Fibroblast of lung (primary cell): Measurements from ENCODE around the gene RGS14. TPM values are rescaled to one million over a fixed set of nuclear protein-coding genes. Genes with fewer than 3 reads are reported as not detected.
A peak's percentile ranks its signal among the peaks of the same experiment; 100 is the strongest.

Source experiments
- DNase-seq, 2 donors: peaks; one replicate each; pipeline versions ENCODE4 v3.0.0 to v3.0.0-alpha.2; 2010; ENCODE audit warnings: low read depth in 2 of 2
- H2AFZ ChIP-seq: 2 replicates; pipeline ENCODE4 v1.5.1; 2012; ENCODE audit warnings: low read length, control low read depth, inconsistent platforms
- H3K27ac ChIP-seq: 2 replicates; pipeline ENCODE4 v1.5.1; 2011; ENCODE audit warnings: low read length, control low read depth; ENCODE audit not compliant: insufficient read depth
- H3K27me3 ChIP-seq: 2 replicates; pipeline ENCODE4 v1.5.1; 2011; ENCODE audit warnings: mild to moderate bottlenecking, low read length; ENCODE audit not compliant: control insufficient read depth, insufficient read depth
- H3K36me3 ChIP-seq: 2 replicates; pipeline ENCODE4 v1.5.1; 2011; ENCODE audit warnings: low read length; ENCODE audit not compliant: control insufficient read depth, insufficient read depth
- H3K4me1 ChIP-seq: 2 replicates; pipeline ENCODE4 v1.5.1; 2011; ENCODE audit warnings: low read length; ENCODE audit not compliant: control insufficient read depth, insufficient read depth; ENCODE audit errors: extremely low read depth
- H3K4me2 ChIP-seq: 2 replicates; pipeline ENCODE4 v1.5.1; 2011; ENCODE audit warnings: low read length, control low read depth; ENCODE audit not compliant: insufficient read depth; ENCODE audit errors: extremely low read depth
- H3K4me3 ChIP-seq, 4 experiments: fragments of 200-600 bp in 1 of 4; sonication (generic) in 1 of 4; replicated peaks in 1 of 4; 2 replicates each; pipeline ENCODE4 v1.5.1; 2011 to 2016; ENCODE audit warnings: low read length in 4 of 4, low read depth in 3 of 4, mild to moderate bottlenecking in 3 of 4, control low read depth in 2 of 4, inconsistent platforms in 1 of 4, mixed read lengths in 1 of 4; ENCODE audit not compliant: insufficient read depth in 1 of 4; ENCODE audit errors: control extremely low read depth in 1 of 4
- H3K79me2 ChIP-seq: 2 replicates; pipeline ENCODE4 v1.5.1; 2012; ENCODE audit warnings: mild to moderate bottlenecking, low read length, inconsistent platforms; ENCODE audit not compliant: control insufficient read depth, insufficient read depth
- H3K9ac ChIP-seq: 2 replicates; pipeline ENCODE4 v1.5.1; 2011; ENCODE audit warnings: mild to moderate bottlenecking, low read length, control low read depth; ENCODE audit not compliant: insufficient read depth
- H3K9me3 ChIP-seq: 2 replicates; pipeline ENCODE4 v1.5.1; 2012; ENCODE audit warnings: low read depth, low read length; ENCODE audit not compliant: control insufficient read depth, insufficient read depth
- H4K20me1 ChIP-seq: 2 replicates; pipeline ENCODE4 v1.5.1; 2011; ENCODE audit warnings: low read length; ENCODE audit not compliant: control insufficient read depth, insufficient read depth; ENCODE audit errors: extremely low read depth
- CTCF ChIP-seq, 2 donors: IDR thresholded peaks in 1 of 2; conservative IDR thresholded peaks in 1 of 2; 1 replicate in 1 of 2; 2 replicates in 1 of 2; pipeline ENCODE4 v1.5.1; 2011 to 2012; ENCODE audit warnings: low read length in 2 of 2, control low read depth in 1 of 2, inconsistent platforms in 1 of 2, low read depth in 1 of 2, mild to moderate bottlenecking in 1 of 2
- EZH2 ChIP-seq: IDR thresholded peaks from 2 replicates; pipeline ENCODE4 v1.5.1; 2012; ENCODE audit warnings: low read length, control low read depth, mild to moderate bottlenecking; ENCODE audit errors: missing control alignments
- polyA plus RNA-seq, 2 donors: library from polyadenylated mRNA; depleted of rRNA in 1 of 2; stranded (reverse) in 1 of 2; unstranded in 1 of 2; fragments of >200 nt; gene quantifications; 2 replicates each; pipeline ENCODE4 v1.2.1, GENCODE V29; 2011 to 2012; ENCODE audit warnings: missing spikeins in 1 of 2
- total RNA-seq: library from RNA; depleted of rRNA; stranded (reverse); fragments of >200 nt; gene quantifications from 2 replicates; pipeline ENCODE4 v1.2.1, GENCODE V29; 2014

Gene RGS14
- total and polyA plus RNA-seq, 2 donors (not counting 1 experiment from before 2014, with no cell fraction given) = 2.5 to 4.1 TPM

- DNase-seq = peak in 1 of 2 donors; percentile 8
- Histone ChIP-seq H4K20me1 (no peaks in the 10 kb centered on the region), H3K4me2 (no peak overlapping the region), H3K4me3 (no peak overlapping the region), H3K27me3 (no peaks in the 10 kb centered on the region), H3K9me3 (no peaks in the 10 kb centered on the region), H2AFZ (no peak overlapping the region), H3K27ac (no peak overlapping the region), H3K36me3 (peaks cover 38% of the 10 kb centered on the region), H3K79me2 (peaks cover 5% of the 10 kb centered on the region), H3K4me1 (no peaks in the 10 kb centered on the region), H3K9ac (no peak overlapping the region)
- TF ChIP-seq EZH2 (no peak), CTCF (conservative IDR thresholded peaks at IDR 0.05 in 1 of 2, IDR thresholded peaks at IDR 0.05 in 1 of 2; ENCODE audit: low read depth in 1 of 2, low read length in 2 of 2) (peak; percentile 5 to 29)
These were observed 21.6 kb upstream of the RGS14 start for GRCh38 chr5:177336112-177336511.

GRCh38 chr5:177336603-177337494 lies 20.9 kb upstream of the RGS14 start:
- DNase-seq = no peak
- Histone ChIP-seq H3K27ac (no peak overlapping the region), H3K27me3 (no peaks in the 10 kb centered on the region), H4K20me1 (no peaks in the 10 kb centered on the region), H3K36me3 (peaks cover 34% of the 10 kb centered on the region), H3K4me2 (no peak overlapping the region), H3K9me3 (no peaks in the 10 kb centered on the region), H3K4me3 (no peak overlapping the region), H2AFZ (no peak overlapping the region), H3K4me1 (no peaks in the 10 kb centered on the region), H3K79me2 (peaks cover 5% of the 10 kb centered on the region), H3K9ac (no peak overlapping the region)
- TF ChIP-seq EZH2 = no peak
- TF ChIP-seq CTCF (conservative IDR thresholded peaks at IDR 0.05 in 1 of 2, IDR thresholded peaks at IDR 0.05 in 1 of 2; ENCODE audit: low read depth in 1 of 2, low read length in 2 of 2) = no peak

GRCh38 chr5:177338251-177339106 lies 19.2 kb upstream of the RGS14 start:
- TF ChIP-seq CTCF (conservative IDR thresholded peaks at IDR 0.05 in 1 of 2, IDR thresholded peaks at IDR 0.05 in 1 of 2; ENCODE audit: low read depth in 1 of 2, low read length in 2 of 2) (no peak), EZH2 (no peak)
- peaks cover 28% of the 10 kb centered on the region for H3K36me3 ChIP-seq
- H3K9ac ChIP-seq = no peak overlapping the region
- H3K27me3 ChIP-seq = no peaks in the 10 kb centered on the region
- H2AFZ ChIP-seq = no peak overlapping the region
- no peak overlapping the region for H3K4me3 ChIP-seq
- no peaks in the 10 kb centered on the region for H4K20me1 ChIP-seq
- DNase-seq = no peak
- no peak overlapping the region for H3K4me2 ChIP-seq
- no peak overlapping the region for H3K27ac ChIP-seq
- no peaks in the 10 kb centered on the region for H3K4me1 ChIP-seq
- H3K9me3 ChIP-seq = no peaks in the 10 kb centered on the region
- H3K79me2 ChIP-seq = peaks cover 9% of the 10 kb centered on the region
